ENCODE results near the gene IRX2.

- no peak for TF ChIP-seq CTCF (IDR thresholded peaks at IDR 0.05; ENCODE audit: low read length)
- TF ChIP-seq EZH2 (optimal IDR thresholded peaks at IDR 0.05; ENCODE audit: low read depth, low read length), result no peak
Observed at GRCh38 chr5:2703615-2704014, 47.9 kb downstream of the IRX2 start.
